CD4-positive, alpha-beta memory T cell (primary cell): ENCODE measurements around the gene ADAMTSL1. TPM values are rescaled to one million over a fixed set of nuclear protein-coding genes. Genes with fewer than 3 reads are reported as not detected.

Experiments used
- CTCF ChIA-PET: fragments of 350-600 bp; sonication (Branson Sonifier 250); formaldehyde crosslinking; loops from one replicate; lab custom pipeline; 2021; ENCODE audit warnings: inconsistent platforms; ENCODE audit not compliant: partially characterized antibody; lab: Charles Lee
- POLR2A ChIA-PET: fragments of 350-600 bp; sonication (Branson Sonifier 250); formaldehyde crosslinking; loops from one replicate; lab custom pipeline; 2021; ENCODE audit not compliant: partially characterized antibody; lab: Charles Lee
- DNase-seq, 5 donors: peaks; one replicate each; pipeline versions ENCODE4 v3.0.0 to v3.0.0-alpha.2; 2020 to 2022; ENCODE audit warnings: mixed read lengths in 1 of 5
- H3K27ac ChIP-seq: one replicate; pipeline ENCODE4 v1.7.0; 2013; ENCODE audit warnings: low read depth, low read length
- H3K27me3 ChIP-seq: 2 replicates; pipeline ENCODE4 v1.7.0; 2013; ENCODE audit warnings: mild to moderate bottlenecking, low read length, moderate library complexity; ENCODE audit not compliant: insufficient read depth
- H3K36me3 ChIP-seq: 2 replicates; pipeline ENCODE4 v1.7.0; 2013; ENCODE audit warnings: mild to moderate bottlenecking, low read length, moderate library complexity; ENCODE audit not compliant: insufficient read depth
- H3K4me1 ChIP-seq: 2 replicates; pipeline ENCODE4 v1.7.0; 2013; ENCODE audit warnings: mild to moderate bottlenecking, low read length, moderate library complexity; ENCODE audit not compliant: insufficient read depth
- H3K4me3 ChIP-seq, 2 donors: one replicate each; pipeline ENCODE4 v1.7.0; 2013; ENCODE audit warnings: low read length in 2 of 2, mild to moderate bottlenecking in 1 of 2
- H3K9me3 ChIP-seq, 2 donors: one replicate each; pipeline ENCODE4 v1.7.0; 2013; ENCODE audit warnings: low read length in 2 of 2, control low read depth in 1 of 2; ENCODE audit not compliant: control insufficient read depth in 1 of 2
- H3K27ac Mint-ChIP-seq, 7 donors: one replicate each; pipeline ENCODE4 v1.8.0; 2020 to 2021; ENCODE audit warnings: mixed read lengths in 7 of 7, mild to moderate bottlenecking in 6 of 7, inconsistent platforms in 3 of 7, moderate library complexity in 3 of 7
- H3K27me3 Mint-ChIP-seq, 2 donors: one replicate each; pipeline ENCODE4 v1.8.0; 2020 to 2021; ENCODE audit warnings: mixed read lengths in 2 of 2
- H3K36me3 Mint-ChIP-seq, 2 donors: one replicate each; pipeline ENCODE4 v1.8.0; 2020 to 2021; ENCODE audit warnings: mixed read lengths in 2 of 2, inconsistent platforms in 1 of 2, mild to moderate bottlenecking in 1 of 2
- H3K4me1 Mint-ChIP-seq, 4 donors: one replicate each; pipeline ENCODE4 v1.8.0; 2020 to 2021; ENCODE audit warnings: mixed read lengths in 4 of 4, mild to moderate bottlenecking in 1 of 4
- H3K4me3 Mint-ChIP-seq, 8 donors: one replicate each; pipeline ENCODE4 v1.8.0; 2020 to 2021; ENCODE audit warnings: mixed read lengths in 8 of 8, mild to moderate bottlenecking in 7 of 8, moderate library complexity in 6 of 8, inconsistent platforms in 3 of 8
- H3K9me3 Mint-ChIP-seq, 8 donors: one replicate each; pipeline ENCODE4 v1.8.0; 2020 to 2021; ENCODE audit warnings: mixed read lengths in 8 of 8, mild to moderate bottlenecking in 5 of 8, inconsistent platforms in 3 of 8, moderate library complexity in 1 of 8
- intact Hi-C: fragments of 100-400 bp; cut with micrococcal nuclease; formaldehyde crosslinking; loops from one replicate; pipeline ENCODE4 v1.15.1; 2023
- polyA plus RNA-seq, 2 donors: library from polyadenylated mRNA; unstranded; fragments of 300-500 nt; fragmentation: Illumina TruSeq; gene quantifications; one replicate each; pipeline ENCODE4 v1.2.3, GENCODE V29; 2021
- total RNA-seq, 2 experiments: library from RNA; stranded (reverse); gene quantifications; one replicate each; pipeline ENCODE4 v1.2.3, GENCODE V29; 2021

Gene ADAMTSL1
- total and polyA plus RNA-seq, 4 experiments from 2014 or later = not detected

- no peaks in the 10 kb centered on the region for H3K4me1 Mint-ChIP-seq
- no peak overlapping the region for H3K27ac Mint-ChIP-seq
- DNase-seq = no peak
- H3K27me3 ChIP-seq = no peaks in the 10 kb centered on the region
- ChIA-PET POLR2A (no interaction called here), CTCF (interaction anchor here (0.6 kb wide), 1 partner anchor 16 kb away, joined by 3 read pairs; no protein-coding TSS in a partner anchor)
- peaks cover 0 to 5% (median 0%) of the 10 kb centered on the region in 8 donors for H3K9me3 Mint-ChIP-seq
- no peaks in the 10 kb centered on the region for H3K9me3 ChIP-seq
- H3K4me3 ChIP-seq = no peak overlapping the region
- peaks cover 0 to 4% of the 10 kb centered on the region in 2 donors for H3K27me3 Mint-ChIP-seq
- H3K27ac ChIP-seq = no peak overlapping the region
- intact Hi-C loops = no loop called here
- no peaks in the 10 kb centered on the region for H3K4me1 ChIP-seq
- H3K36me3 Mint-ChIP-seq = no peaks in the 10 kb centered on the region
- no peak overlapping the region for H3K4me3 Mint-ChIP-seq
- H3K36me3 ChIP-seq = no peaks in the 10 kb centered on the region
Observed at GRCh38 chr9:18666986-18667772, 193.2 kb downstream of the ADAMTSL1 start.

- ChIA-PET CTCF (no interaction called here), POLR2A (no interaction called here)
- Histone ChIP-seq H3K4me3 (no peak overlapping the region), H3K4me1 (no peaks in the 10 kb centered on the region), H3K36me3 (no peaks in the 10 kb centered on the region), H3K9me3 (no peaks in the 10 kb centered on the region), H3K27ac (no peak overlapping the region), H3K27me3 (no peaks in the 10 kb centered on the region)
- Mint-ChIP-seq H3K4me1 (no peaks in the 10 kb centered on the region), H3K27ac (no peak overlapping the region), H3K9me3 (peaks cover 0 to 5% (median 0%) of the 10 kb centered on the region in 8 donors), H3K4me3 (no peak overlapping the region), H3K27me3 (peaks cover 0 to 4% of the 10 kb centered on the region in 2 donors), H3K36me3 (no peaks in the 10 kb centered on the region)
- intact Hi-C loops = no loop called here
- DNase-seq = no peak
Observed at GRCh38 chr9:18668944-18669343, 195.0 kb downstream of the ADAMTSL1 start.

- no peak overlapping the region for H3K4me3 Mint-ChIP-seq
- H3K27ac Mint-ChIP-seq = no peak overlapping the region
- no peaks in the 10 kb centered on the region for H3K4me1 ChIP-seq
- H3K9me3 ChIP-seq = no peaks in the 10 kb centered on the region
- POLR2A ChIA-PET = no interaction called here
- no peaks in the 10 kb centered on the region for H3K27me3 ChIP-seq
- H3K4me1 Mint-ChIP-seq = no peaks in the 10 kb centered on the region
- peaks cover 0 to 5% of the 10 kb centered on the region in 2 donors for H3K27me3 Mint-ChIP-seq
- no peak for DNase-seq
- H3K36me3 ChIP-seq = no peaks in the 10 kb centered on the region
- no peak overlapping the region for H3K4me3 ChIP-seq
- no peaks in the 10 kb centered on the region for H3K36me3 Mint-ChIP-seq
- CTCF ChIA-PET = no interaction called here
- intact Hi-C loops = no loop called here
- H3K27ac ChIP-seq = no peak overlapping the region
- H3K9me3 Mint-ChIP-seq = peaks cover 0 to 5% (median 0%) of the 10 kb centered on the region in 8 donors
Observed at GRCh38 chr9:18672706-18673105, 198.8 kb downstream of the ADAMTSL1 start.

- intact Hi-C loops = no loop called here
- no peak overlapping the region for H3K4me3 Mint-ChIP-seq
- DNase-seq = no peak
Observed at GRCh38 chr9:18673179-18673578, 199.2 kb downstream of the ADAMTSL1 start.

GRCh38 chr9:18675332-18675731 lies 201.4 kb downstream of the ADAMTSL1 start:
- H3K36me3 ChIP-seq = no peaks in the 10 kb centered on the region
- H3K4me1 ChIP-seq = no peaks in the 10 kb centered on the region
- no peak overlapping the region for H3K4me3 ChIP-seq
- H3K27ac ChIP-seq = no peak overlapping the region
- no peaks in the 10 kb centered on the region for H3K27me3 ChIP-seq
- H3K4me1 Mint-ChIP-seq = no peaks in the 10 kb centered on the region
- intact Hi-C loops = no loop called here
- H3K36me3 Mint-ChIP-seq = no peaks in the 10 kb centered on the region
- peaks cover 0 to 5% of the 10 kb centered on the region in 2 donors for H3K27me3 Mint-ChIP-seq
- POLR2A ChIA-PET = no interaction called here
- H3K9me3 Mint-ChIP-seq = no peaks in the 10 kb centered on the region
- no peak overlapping the region for H3K4me3 Mint-ChIP-seq
- H3K9me3 ChIP-seq = no peaks in the 10 kb centered on the region
- CTCF ChIA-PET = no interaction called here
- H3K27ac Mint-ChIP-seq = no peak overlapping the region
- no peak for DNase-seq

More at GRCh38 chr9:18673179-18673578, 199.2 kb downstream of the ADAMTSL1 start:
- H3K4me1 Mint-ChIP-seq = no peaks in the 10 kb centered on the region
- no peaks in the 10 kb centered on the region for H3K36me3 Mint-ChIP-seq
- ChIA-PET CTCF (no interaction called here), POLR2A (no interaction called here)
- peaks cover 0 to 5% (median 0%) of the 10 kb centered on the region in 8 donors for H3K9me3 Mint-ChIP-seq
- no peaks in the 10 kb centered on the region for H3K36me3 ChIP-seq
- no peak overlapping the region for H3K27ac Mint-ChIP-seq
- H3K27me3 Mint-ChIP-seq = peaks cover 0 to 5% of the 10 kb centered on the region in 2 donors
- H3K4me3 ChIP-seq = no peak overlapping the region
- H3K9me3 ChIP-seq = no peaks in the 10 kb centered on the region
- no peaks in the 10 kb centered on the region for H3K4me1 ChIP-seq
- H3K27me3 ChIP-seq = no peaks in the 10 kb centered on the region
- no peak overlapping the region for H3K27ac ChIP-seq

- no peak overlapping the region for H3K4me3 ChIP-seq
- no peaks in the 10 kb centered on the region for H3K9me3 ChIP-seq
- DNase-seq = no peak
- H3K36me3 ChIP-seq = no peaks in the 10 kb centered on the region
- peaks cover 0 to 5% of the 10 kb centered on the region in 2 donors for H3K27me3 Mint-ChIP-seq
- no peaks in the 10 kb centered on the region for H3K4me1 ChIP-seq
- H3K4me1 Mint-ChIP-seq = no peaks in the 10 kb centered on the region
- no peaks in the 10 kb centered on the region for H3K36me3 Mint-ChIP-seq
- no peaks in the 10 kb centered on the region for H3K9me3 Mint-ChIP-seq
- H3K27ac Mint-ChIP-seq = no peak overlapping the region
- no peak overlapping the region for H3K4me3 Mint-ChIP-seq
- no peak overlapping the region for H3K27ac ChIP-seq
- intact Hi-C loops = no loop called here
- H3K27me3 ChIP-seq = no peaks in the 10 kb centered on the region
- CTCF ChIA-PET = no interaction called here
- POLR2A ChIA-PET = no interaction called here
Observed at GRCh38 chr9:18675973-18676372, 202.0 kb downstream of the ADAMTSL1 start.

GRCh38 chr9:18676525-18676924 lies 202.6 kb downstream of the ADAMTSL1 start:
- ChIA-PET CTCF (no interaction called here), POLR2A (no interaction called here)
- Mint-ChIP-seq H3K9me3 (no peaks in the 10 kb centered on the region), H3K27me3 (peaks cover 0 to 2% of the 10 kb centered on the region in 2 donors), H3K4me1 (no peaks in the 10 kb centered on the region), H3K27ac (no peak overlapping the region), H3K36me3 (no peaks in the 10 kb centered on the region), H3K4me3 (no peak overlapping the region)
- Histone ChIP-seq H3K4me3 (no peak overlapping the region), H3K27ac (no peak overlapping the region), H3K36me3 (no peaks in the 10 kb centered on the region), H3K9me3 (no peaks in the 10 kb centered on the region), H3K27me3 (no peaks in the 10 kb centered on the region), H3K4me1 (no peaks in the 10 kb centered on the region)
- intact Hi-C loops = no loop called here
- DNase-seq = no peak
